HEK293T (cell line): ENCODE measurements around the gene SART1.

Experiments used
- CTCF ChIA-PET: fragments of 350-600 bp; formaldehyde crosslinking; extraction: SDS; loops from one replicate; lab custom pipeline; 2021; ENCODE audit warnings: antibody characterized with exemption, inconsistent platforms; lab: Yijun Ruan, JAX
- POLR2A ChIA-PET: fragments of 350-600 bp; formaldehyde crosslinking; extraction: SDS; loops from one replicate; lab custom pipeline; 2020; ENCODE audit warnings: antibody characterized with exemption, inconsistent platforms; lab: Yijun Ruan, JAX
- DNase-seq: peaks from one replicate; pipeline ENCODE4 v3.0.0; 2012; ENCODE audit warnings: mixed read lengths; ENCODE audit errors: extremely low spot score
- ARNT ChIP-seq: fragments of 450-650 bp; IDR thresholded peaks from 2 replicates; pipeline ENCODE4 v1.6.1; 2017; ENCODE audit warnings: mild to moderate bottlenecking
- BHLHE40 ChIP-seq: fragments of 450-650 bp; IDR thresholded peaks from 2 replicates; pipeline ENCODE4 v1.6.1; 2016; ENCODE audit warnings: mild to moderate bottlenecking, moderate library complexity, borderline replicate concordance
- CTBP1 ChIP-seq: fragments of 450-650 bp; IDR thresholded peaks from 2 replicates; pipeline ENCODE4 v1.6.1; 2016; ENCODE audit warnings: borderline replicate concordance
- ELF4 ChIP-seq: fragments of 450-650 bp; IDR thresholded peaks from 2 replicates; pipeline ENCODE4 v1.6.1; 2017; ENCODE audit warnings: antibody characterized with exemption
- FOXA1 ChIP-seq: fragments of 450-650 bp; IDR thresholded peaks from 2 replicates; pipeline ENCODE4 v1.6.1; 2016; ENCODE audit warnings: mild to moderate bottlenecking
- FOXK2 ChIP-seq: fragments of 450-650 bp; IDR thresholded peaks from 2 replicates; pipeline ENCODE4 v1.6.1; 2016; ENCODE audit warnings: mild to moderate bottlenecking
- FOXM1 ChIP-seq: fragments of 450-650 bp; IDR thresholded peaks from 2 replicates; pipeline ENCODE4 v1.6.1; 2017; ENCODE audit warnings: mild to moderate bottlenecking, borderline replicate concordance
- HDGF ChIP-seq: fragments of 450-650 bp; IDR thresholded peaks from 2 replicates; pipeline ENCODE4 v1.6.1; 2017; ENCODE audit warnings: antibody characterized with exemption, borderline replicate concordance
- L3MBTL2 ChIP-seq: fragments of 450-650 bp; conservative IDR thresholded peaks from 2 replicates; pipeline ENCODE4 v1.6.1; 2016; ENCODE audit warnings: mild to moderate bottlenecking
- LEF1 ChIP-seq: fragments of 450-650 bp; IDR thresholded peaks from 2 replicates; pipeline ENCODE4 v1.6.1; 2017; ENCODE audit warnings: mild to moderate bottlenecking, borderline replicate concordance
- NFRKB ChIP-seq: fragments of 450-650 bp; IDR thresholded peaks from 2 replicates; pipeline ENCODE4 v1.6.1; 2016; ENCODE audit warnings: mild to moderate bottlenecking, moderate library complexity
- SP1 ChIP-seq: fragments of 450-650 bp; IDR thresholded peaks from 2 replicates; pipeline ENCODE4 v1.6.1; 2017
- SUZ12 ChIP-seq: fragments of 450-650 bp; IDR thresholded peaks from 2 replicates; pipeline ENCODE4 v1.6.1; 2016; ENCODE audit warnings: mild to moderate bottlenecking
- TARDBP ChIP-seq: fragments of 450-650 bp; IDR thresholded peaks from 2 replicates; pipeline ENCODE4 v1.6.1; 2016
- ZNF384 ChIP-seq: fragments of 450-650 bp; IDR thresholded peaks from 2 replicates; pipeline ENCODE4 v1.6.1; 2016
- TF ChIP-seq, protein P1 (sequence below): fragments of 450-650 bp; IDR thresholded peaks from 2 replicates; pipeline ENCODE4 v1.6.1; 2016

SART1 gene

DNA sequence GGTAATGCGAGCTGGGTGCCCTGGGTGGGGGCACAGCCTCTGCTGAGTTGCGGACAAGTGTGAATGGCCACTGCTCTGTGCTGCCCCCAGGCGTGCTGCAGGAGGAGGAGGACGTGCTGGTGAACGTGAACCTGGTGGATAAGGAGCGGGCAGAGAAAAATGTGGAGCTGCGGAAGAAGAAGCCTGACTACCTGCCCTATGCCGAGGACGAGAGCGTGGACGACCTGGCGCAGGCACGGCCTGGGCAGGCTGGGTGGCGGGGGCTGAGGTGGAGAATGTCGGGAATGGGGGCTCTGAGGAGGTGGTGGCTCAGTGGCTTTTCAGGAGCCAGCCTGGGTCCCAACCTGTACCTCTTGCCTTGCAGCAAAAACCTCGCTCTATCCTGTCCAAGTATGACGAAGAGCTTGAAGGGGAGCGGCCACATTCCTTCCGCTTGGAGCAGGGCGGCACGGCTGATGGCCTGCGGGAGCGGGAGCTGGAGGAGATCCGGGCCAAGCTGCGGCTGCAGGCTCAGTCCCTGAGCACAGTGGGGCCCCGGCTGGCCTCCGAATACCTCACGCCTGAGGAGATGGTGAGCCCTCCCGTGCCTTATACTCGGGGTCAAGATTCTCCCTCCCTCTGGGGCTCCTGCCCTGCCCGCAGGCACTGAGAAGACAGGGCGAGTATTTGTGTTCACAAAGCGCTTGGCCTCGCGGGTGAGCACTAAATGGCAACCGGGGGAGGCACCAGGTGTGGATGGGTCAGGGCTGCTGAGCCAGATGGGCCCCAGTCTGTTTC, 4.6 kb downstream of the SART1 start:
- POLR2A ChIA-PET: no interaction called here
- TF ChIP-seq NFRKB: no peak
- no peak for TF ChIP-seq SP1
- no peak for TF ChIP-seq LEF1
- TF ChIP-seq, protein P1, sequence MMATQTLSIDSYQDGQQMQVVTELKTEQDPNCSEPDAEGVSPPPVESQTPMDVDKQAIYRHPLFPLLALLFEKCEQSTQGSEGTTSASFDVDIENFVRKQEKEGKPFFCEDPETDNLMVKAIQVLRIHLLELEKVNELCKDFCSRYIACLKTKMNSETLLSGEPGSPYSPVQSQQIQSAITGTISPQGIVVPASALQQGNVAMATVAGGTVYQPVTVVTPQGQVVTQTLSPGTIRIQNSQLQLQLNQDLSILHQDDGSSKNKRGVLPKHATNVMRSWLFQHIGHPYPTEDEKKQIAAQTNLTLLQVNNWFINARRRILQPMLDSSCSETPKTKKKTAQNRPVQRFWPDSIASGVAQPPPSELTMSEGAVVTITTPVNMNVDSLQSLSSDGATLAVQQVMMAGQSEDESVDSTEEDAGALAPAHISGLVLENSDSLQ: no peak
- no peak for TF ChIP-seq HDGF
- no peak for TF ChIP-seq FOXM1
- TF ChIP-seq BHLHE40: no peak
- TF ChIP-seq CTBP1: no peak
- no peak for TF ChIP-seq L3MBTL2
- TF ChIP-seq ARNT: no peak
- TF ChIP-seq FOXA1: no peak
- DNase-seq: no peak
- CTCF ChIA-PET: interaction anchor here (0.5 kb wide), 1 partner anchor 20 kb away, joined by 6 read pairs; no protein-coding TSS in a partner anchor

DNA sequence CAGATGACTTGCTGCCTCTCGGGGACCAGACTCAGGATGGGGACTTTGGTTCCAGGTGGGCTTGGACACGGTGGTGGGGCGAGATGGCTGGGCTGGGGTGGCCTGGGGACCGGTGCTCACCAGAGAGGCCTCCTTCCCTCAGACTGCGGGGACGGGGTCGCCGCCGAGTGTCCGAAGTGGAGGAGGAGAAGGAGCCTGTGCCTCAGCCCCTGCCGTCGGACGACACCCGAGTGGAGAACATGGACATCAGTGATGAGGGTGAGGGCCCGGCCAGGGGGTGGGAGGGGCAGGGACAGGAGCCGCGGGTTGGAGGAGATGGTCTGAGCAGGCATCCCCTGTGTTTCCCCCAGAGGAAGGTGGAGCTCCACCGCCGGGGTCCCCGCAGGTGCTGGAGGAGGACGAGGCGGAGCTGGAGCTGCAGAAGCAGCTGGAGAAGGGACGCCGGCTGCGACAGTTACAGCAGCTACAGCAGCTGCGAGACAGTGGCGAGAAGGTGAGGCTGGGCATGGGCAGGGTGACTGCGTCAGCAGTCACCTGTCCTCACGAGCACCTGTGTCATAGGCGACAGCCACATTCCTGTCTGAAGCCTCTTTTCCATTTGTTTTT, 5.9 kb downstream of the SART1 start:
- no peak for DNase-seq
- POLR2A ChIA-PET: interaction anchor here (0.6 kb wide), 1 partner anchor 15 kb away, joined by 3 read pairs; no protein-coding TSS in a partner anchor
- CTCF ChIA-PET: no interaction called here
- TF ChIP-seq SP1 (no peak), NFRKB (no peak), CTBP1 (no peak), HDGF (no peak), ELF4 (no peak), FOXM1 (no peak), L3MBTL2 (no peak)

DNA sequence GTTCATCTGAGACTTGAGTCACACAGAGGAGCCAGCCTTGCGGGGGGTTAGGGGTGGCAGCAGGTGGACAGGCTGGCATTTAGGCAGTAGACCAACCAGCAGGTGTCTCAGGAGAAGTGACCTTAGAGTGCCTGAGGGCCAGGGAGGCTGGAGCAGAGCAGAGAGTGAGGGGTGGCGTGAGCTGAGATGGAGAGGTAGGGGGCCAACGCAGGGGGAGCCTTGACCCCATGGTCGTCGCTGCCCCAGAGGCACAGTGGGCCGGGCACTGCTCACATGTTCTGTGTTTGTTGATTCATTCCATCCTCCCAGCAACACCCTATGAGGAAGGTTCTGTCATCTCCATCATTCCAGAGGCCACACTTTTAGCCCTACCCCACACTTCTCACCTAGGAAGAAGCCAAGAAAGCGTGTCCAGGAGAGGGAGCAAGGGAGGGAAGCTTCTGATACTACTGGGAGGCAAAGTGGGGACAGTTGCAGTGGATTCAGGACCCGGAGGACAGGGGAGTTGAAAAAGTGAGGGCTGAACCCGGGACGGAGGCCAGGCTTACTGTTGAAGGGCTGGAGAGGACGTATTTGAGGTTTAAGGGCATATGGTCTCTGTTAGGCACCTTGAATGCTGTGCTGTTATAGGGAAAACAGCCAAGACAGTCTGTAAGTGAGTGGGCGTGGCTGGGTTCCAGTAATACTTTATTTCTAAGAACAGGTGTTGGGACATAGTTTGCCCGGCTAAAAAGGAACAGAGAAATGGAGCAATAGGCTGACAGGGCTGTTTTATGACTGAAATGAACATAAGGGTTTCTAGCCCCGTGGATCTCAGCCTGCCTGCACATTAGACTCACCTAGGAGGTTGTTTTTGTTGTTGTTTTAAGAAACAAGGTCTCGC, 7.3 kb downstream of the SART1 start:
- no peak for TF ChIP-seq CTBP1
- TF ChIP-seq HDGF: no peak
- TF ChIP-seq L3MBTL2: no peak
- TF ChIP-seq FOXA1: no peak
- TF ChIP-seq TARDBP: no peak
- no peak for TF ChIP-seq ARNT
- TF ChIP-seq ELF4: no peak
- no peak for TF ChIP-seq LEF1
- TF ChIP-seq BHLHE40: no peak
- no peak for TF ChIP-seq FOXM1
- TF ChIP-seq, protein P1: no peak
- TF ChIP-seq FOXK2: no peak
- no peak for TF ChIP-seq SUZ12
- no peak for TF ChIP-seq SP1
- TF ChIP-seq NFRKB: no peak
- TF ChIP-seq ZNF384: no peak
- POLR2A ChIA-PET: no interaction called here
- CTCF ChIA-PET: no interaction called here
- DNase-seq: no peak

DNA sequence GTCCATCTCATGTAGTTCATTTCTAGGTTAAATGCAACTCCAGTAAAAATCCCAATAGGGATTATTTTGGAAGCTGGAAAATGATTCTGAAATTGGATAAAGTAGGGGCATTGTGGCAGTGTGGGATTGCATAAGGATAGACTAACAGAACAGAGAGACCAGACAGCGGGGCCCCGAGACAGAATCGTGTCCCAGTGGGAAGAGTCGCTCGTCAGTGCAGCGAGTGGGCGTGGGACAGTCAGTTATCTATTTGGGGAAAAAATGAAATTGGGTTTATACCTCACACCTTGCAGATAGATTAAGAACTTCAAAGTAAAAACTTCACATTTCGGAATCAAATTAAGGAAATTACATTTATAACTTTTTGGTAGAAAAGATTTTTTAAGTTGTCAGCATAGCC, 10.6 kb downstream of the SART1 start:
- TF ChIP-seq SUZ12: no peak
- no peak for TF ChIP-seq SP1
- ChIA-PET CTCF (no interaction called here), POLR2A (interaction anchor here (0.7 kb wide), 1 partner anchor 112 kb away, joined by 3 read pairs; the partner anchor contains the start of gene MUS81)
- no peak for DNase-seq

DNA sequence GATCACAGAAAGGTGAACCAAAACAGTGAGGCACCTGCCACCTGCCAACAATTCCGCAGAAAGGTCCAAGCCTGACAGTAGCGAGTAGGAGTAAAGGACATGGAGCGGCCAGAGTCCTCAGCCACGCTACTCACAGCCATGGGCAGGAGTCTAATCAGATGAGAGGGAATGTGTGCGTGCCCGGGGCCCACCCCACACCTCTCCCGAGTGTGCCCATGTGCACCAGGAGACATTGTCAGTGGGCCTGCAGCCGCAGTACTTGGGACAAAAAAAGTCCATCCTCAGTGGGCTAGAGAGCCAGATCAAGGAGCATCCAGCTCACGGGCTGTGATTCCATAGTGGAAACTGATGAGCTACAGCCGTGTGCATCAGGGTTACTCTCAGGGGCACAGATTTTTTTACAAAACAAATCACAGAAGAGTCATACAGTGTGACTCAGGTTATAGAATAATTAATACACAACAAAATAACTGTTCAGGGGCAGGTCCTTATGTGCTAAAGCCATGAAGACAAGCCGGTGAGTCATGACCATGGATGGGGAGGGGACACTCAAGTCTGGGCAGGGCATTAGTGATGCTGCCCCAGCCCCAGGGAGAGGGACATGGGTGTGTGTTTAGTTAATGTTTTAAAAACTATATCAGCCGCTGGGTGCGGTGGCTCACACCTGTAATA, 12.0 kb downstream of the SART1 start:
- DNase-seq: no peak
- CTCF ChIA-PET: no interaction called here
- TF ChIP-seq FOXA1 (no peak), LEF1 (no peak), NFRKB (no peak), ELF4 (no peak), BHLHE40 (no peak), FOXK2 (no peak), L3MBTL2 (no peak), TARDBP (no peak), SP1 (no peak), ZNF384 (no peak), ARNT (no peak), SUZ12 (no peak), CTBP1 (no peak), HDGF (no peak), FOXM1 (no peak)
- TF ChIP-seq, protein P1: no peak
- POLR2A ChIA-PET: no interaction called here
